ENCODE data around the gene FANK1. TPM values are rescaled to one million over a fixed set of nuclear protein-coding genes. Genes with fewer than 3 reads are reported as not detected.
"Not testable (repeated sequence)": the region's sequence is repeated elsewhere in the genome, so short reads cannot be mapped to it uniquely, and the experiment has no call there.

The FANK1 gene
- total RNA-seq (2014; rRNA removed; shearing (Covaris generic)): 2.5 and 4.1 TPM in 2 replicates

GRCh38 chr10:125896088-125896934 is at the start of gene FANK1:
Gene FANK1, plus strand, starts transcription at chr10:125896564. Its CDS starts 79 bp downstream, at chr10:125896643.
- peak; percentile 82 for DNase-seq
- H3K4me3 ChIP-seq (ENCODE audit: insufficient read depth, low read depth, low read length): peak within 1 kb of the TSS; percentile 70
- not testable (repeated sequence) for H3K36me3 ChIP-seq (replicated peaks; ENCODE audit: control insufficient read depth, insufficient read depth, low read length); H3K27me3 ChIP-seq (ENCODE audit: control insufficient read depth, insufficient read depth, low read length)

GRCh38 chr10:125846894-125847293 is 49.5 kb upstream of the FANK1 start:
- DNase-seq: no peak
- Histone ChIP-seq H3K27me3 (ENCODE audit: control insufficient read depth, insufficient read depth, low read length) (no peaks in the 10 kb centered on the region), H3K4me3 (ENCODE audit: insufficient read depth, low read depth, low read length) (no peak overlapping the region), H3K36me3 (replicated peaks; ENCODE audit: control insufficient read depth, insufficient read depth, low read length) (peaks cover 3% of the 10 kb centered on the region)

GRCh38 chr10:125848371-125848770 is 48.0 kb upstream of the FANK1 start:
- Histone ChIP-seq H3K27me3 (ENCODE audit: control insufficient read depth, insufficient read depth, low read length) (no peaks in the 10 kb centered on the region), H3K36me3 (replicated peaks; ENCODE audit: control insufficient read depth, insufficient read depth, low read length) (peaks cover 3% of the 10 kb centered on the region), H3K4me3 (ENCODE audit: insufficient read depth, low read depth, low read length) (no peak overlapping the region)
- no peak for DNase-seq

GRCh38 chr10:125848857-125849256 is 47.5 kb upstream of the FANK1 start:
- peaks cover 3% of the 10 kb centered on the region for H3K36me3 ChIP-seq (replicated peaks; ENCODE audit: control insufficient read depth, insufficient read depth, low read length)
- no peak for DNase-seq

GRCh38 chr10:125849448-125849847 is 46.9 kb upstream of the FANK1 start:
- H3K36me3 ChIP-seq (replicated peaks; ENCODE audit: control insufficient read depth, insufficient read depth, low read length): peaks cover 3% of the 10 kb centered on the region
- no peak for DNase-seq
- H3K27me3 ChIP-seq (ENCODE audit: control insufficient read depth, insufficient read depth, low read length): no peaks in the 10 kb centered on the region

More at GRCh38 chr10:125848857-125849256, 47.5 kb upstream of the FANK1 start:
- H3K27me3 ChIP-seq (ENCODE audit: control insufficient read depth, insufficient read depth, low read length): no peaks in the 10 kb centered on the region
- no peak overlapping the region for H3K4me3 ChIP-seq (ENCODE audit: insufficient read depth, low read depth, low read length)

GRCh38 chr10:125850766-125851731 is 45.3 kb upstream of the FANK1 start:
- H3K4me3 ChIP-seq (ENCODE audit: insufficient read depth, low read depth, low read length): no peak overlapping the region
- H3K27me3 ChIP-seq (ENCODE audit: control insufficient read depth, insufficient read depth, low read length): no peaks in the 10 kb centered on the region
- DNase-seq: no peak
- H3K36me3 ChIP-seq (replicated peaks; ENCODE audit: control insufficient read depth, insufficient read depth, low read length): peaks cover 3% of the 10 kb centered on the region

More at GRCh38 chr10:125849448-125849847, 46.9 kb upstream of the FANK1 start:
- no peak overlapping the region for H3K4me3 ChIP-seq (ENCODE audit: insufficient read depth, low read depth, low read length)

GRCh38 chr10:125852487-125852886 is 43.9 kb upstream of the FANK1 start:
- H3K36me3 ChIP-seq (replicated peaks; ENCODE audit: control insufficient read depth, insufficient read depth, low read length): peaks cover 3% of the 10 kb centered on the region; the same call in 1 of the 2 replicates
- DNase-seq: no peak
- no peaks in the 10 kb centered on the region for H3K27me3 ChIP-seq (ENCODE audit: control insufficient read depth, insufficient read depth, low read length)
- no peak overlapping the region for H3K4me3 ChIP-seq (ENCODE audit: insufficient read depth, low read depth, low read length)

GRCh38 chr10:125857185-125857760 is 39.1 kb upstream of the FANK1 start:
- Histone ChIP-seq H3K27me3 (ENCODE audit: control insufficient read depth, insufficient read depth, low read length) (no peaks in the 10 kb centered on the region), H3K36me3 (replicated peaks; ENCODE audit: control insufficient read depth, insufficient read depth, low read length) (peaks cover 3% of the 10 kb centered on the region), H3K4me3 (ENCODE audit: insufficient read depth, low read depth, low read length) (no peak overlapping the region)
- DNase-seq: peak; percentile 36

GRCh38 chr10:125859128-125859817 is 37.1 kb upstream of the FANK1 start:
- H3K27me3 ChIP-seq (ENCODE audit: control insufficient read depth, insufficient read depth, low read length): no peaks in the 10 kb centered on the region
- H3K4me3 ChIP-seq (ENCODE audit: insufficient read depth, low read depth, low read length): no peak overlapping the region
- H3K36me3 ChIP-seq (replicated peaks; ENCODE audit: control insufficient read depth, insufficient read depth, low read length): peaks cover 5% of the 10 kb centered on the region
- no peak for DNase-seq

GRCh38 chr10:125865120-125865519 is 31.2 kb upstream of the FANK1 start:
- Histone ChIP-seq H3K27me3 (ENCODE audit: control insufficient read depth, insufficient read depth, low read length) (no peaks in the 10 kb centered on the region), H3K36me3 (replicated peaks; ENCODE audit: control insufficient read depth, insufficient read depth, low read length) (peaks cover 9% of the 10 kb centered on the region), H3K4me3 (ENCODE audit: insufficient read depth, low read depth, low read length) (no peak overlapping the region)
- DNase-seq: no peak

- Histone ChIP-seq H3K4me3 (ENCODE audit: insufficient read depth, low read depth, low read length) (no peak overlapping the region), H3K27me3 (ENCODE audit: control insufficient read depth, insufficient read depth, low read length) (no peaks in the 10 kb centered on the region), H3K36me3 (replicated peaks; ENCODE audit: control insufficient read depth, insufficient read depth, low read length) (peaks cover 9% of the 10 kb centered on the region)
- no peak for DNase-seq
Measured at GRCh38 chr10:125866421-125867029, 29.8 kb upstream of the FANK1 start.

GRCh38 chr10:125868372-125868975 is 27.9 kb upstream of the FANK1 start:
- Histone ChIP-seq H3K27me3 (ENCODE audit: control insufficient read depth, insufficient read depth, low read length) (no peaks in the 10 kb centered on the region), H3K4me3 (ENCODE audit: insufficient read depth, low read depth, low read length) (no peak overlapping the region), H3K36me3 (replicated peaks; ENCODE audit: control insufficient read depth, insufficient read depth, low read length) (peaks cover 9% of the 10 kb centered on the region)
- DNase-seq: peak; percentile 50

- DNase-seq: no peak
- no peak overlapping the region for H3K4me3 ChIP-seq (ENCODE audit: insufficient read depth, low read depth, low read length)
Measured at GRCh38 chr10:125871338-125871737, 25.0 kb upstream of the FANK1 start.

More at GRCh38 chr10:125871338-125871737, 25.0 kb upstream of the FANK1 start:
- Histone ChIP-seq H3K27me3 (ENCODE audit: control insufficient read depth, insufficient read depth, low read length) (no peaks in the 10 kb centered on the region), H3K36me3 (replicated peaks; ENCODE audit: control insufficient read depth, insufficient read depth, low read length) (peaks cover 8% of the 10 kb centered on the region)
